Astrocyte (in vitro differentiated cells and primary cell): Measurements from ENCODE around the gene EFNA1. TPM values are rescaled to one million over a fixed set of nuclear protein-coding genes. Genes with fewer than 3 reads are reported as not detected.

Experiments used
- DNase-seq: peaks from one replicate; pipeline ENCODE4 v3.0.0-alpha.2; 2010; ENCODE audit warnings: low read depth
- FAIRE-seq: peaks from 2 replicates; lab custom pipeline; 2011; peaks lifted over from hg19 to GRCh38; lab: Jason Lieb, UNC
- H2AFZ ChIP-seq: 2 replicates; pipeline ENCODE4 v1.6.0; 2012; ENCODE audit warnings: low read depth, low read length, inconsistent platforms
- H3K27ac ChIP-seq: 2 replicates; pipeline ENCODE4 v1.5.1; 2011; ENCODE audit warnings: low read depth, low read length, inconsistent platforms
- H3K27me3 ChIP-seq: 2 replicates; pipeline ENCODE4 v1.6.0; 2011; ENCODE audit warnings: low read length, inconsistent platforms; ENCODE audit not compliant: insufficient read depth
- H3K36me3 ChIP-seq: 2 replicates; pipeline ENCODE4 v1.5.1; 2011; ENCODE audit warnings: low read length, inconsistent platforms; ENCODE audit not compliant: insufficient read depth
- H3K4me1 ChIP-seq: 2 replicates; pipeline ENCODE4 v1.5.1; 2011; ENCODE audit warnings: low read length, inconsistent platforms; ENCODE audit not compliant: insufficient read depth
- H3K4me2 ChIP-seq: 2 replicates; pipeline ENCODE4 v1.6.0; 2012; ENCODE audit warnings: low read length, inconsistent platforms
- H3K4me3 ChIP-seq: 2 replicates; pipeline ENCODE4 v1.5.1; 2011; ENCODE audit warnings: low read depth, mild to moderate bottlenecking, low read length, inconsistent platforms; ENCODE audit not compliant: insufficient read depth
- H3K79me2 ChIP-seq: 2 replicates; pipeline ENCODE4 v1.6.0; 2012; ENCODE audit warnings: mild to moderate bottlenecking, low read length, inconsistent platforms; ENCODE audit not compliant: insufficient read depth
- H3K9ac ChIP-seq: 2 replicates; pipeline ENCODE4 v1.6.0; 2012; ENCODE audit warnings: mild to moderate bottlenecking, low read length, inconsistent platforms
- H3K9me3 ChIP-seq: 2 replicates; pipeline ENCODE4 v1.5.1; 2012; ENCODE audit warnings: low read depth, mild to moderate bottlenecking, low read length, inconsistent platforms; ENCODE audit not compliant: insufficient read depth
- H4K20me1 ChIP-seq: 2 replicates; pipeline ENCODE4 v1.6.0; 2012; ENCODE audit warnings: low read length, inconsistent platforms; ENCODE audit not compliant: insufficient read depth
- H3K27ac Mint-ChIP-seq: one replicate; pipeline ENCODE4 v1.8.0; 2021; ENCODE audit warnings: mild to moderate bottlenecking, mixed read lengths; ENCODE audit not compliant: unreplicated experiment
- H3K27me3 Mint-ChIP-seq: one replicate; pipeline ENCODE4 v1.8.0; 2021; ENCODE audit warnings: low read depth, mixed read lengths; ENCODE audit not compliant: unreplicated experiment
- H3K36me3 Mint-ChIP-seq: one replicate; pipeline ENCODE4 v1.8.0; 2021; ENCODE audit warnings: low read depth, mixed read lengths; ENCODE audit not compliant: unreplicated experiment
- H3K4me1 Mint-ChIP-seq: one replicate; pipeline ENCODE4 v1.8.0; 2021; ENCODE audit warnings: low read depth, mixed read lengths; ENCODE audit not compliant: unreplicated experiment
- H3K4me3 Mint-ChIP-seq: one replicate; pipeline ENCODE4 v1.8.0; 2021; ENCODE audit warnings: mild to moderate bottlenecking, moderate library complexity, mixed read lengths; ENCODE audit not compliant: unreplicated experiment
- H3K9me3 Mint-ChIP-seq: one replicate; pipeline ENCODE4 v1.8.0; 2021; ENCODE audit warnings: mild to moderate bottlenecking, mixed read lengths; ENCODE audit not compliant: unreplicated experiment
- EZH2 ChIP-seq: IDR thresholded peaks from 2 replicates; pipeline ENCODE4 v1.6.1; 2012; ENCODE audit warnings: mild to moderate bottlenecking, low read length, inconsistent platforms; ENCODE audit not compliant: insufficient read depth
- total RNA-seq: library from RNA; stranded (reverse); gene quantifications from 2 replicates; pipeline ENCODE4 v1.2.1, GENCODE V29; 2021
- TF ChIP-seq, protein P1 (sequence below): IDR thresholded peaks from 2 replicates; pipeline ENCODE4 v1.5.1; 2011; ENCODE audit warnings: low read depth, mild to moderate bottlenecking, inconsistent platforms, low read length, moderate library complexity; ENCODE audit not compliant: insufficient read depth

EFNA1 gene
- total RNA-seq, 1 donor from 2014 or later: 16.4 TPM

GRCh38 chr1:155080312-155081228, 47.1 kb upstream of the EFNA1 start:
- Mint-ChIP-seq H3K27me3 (peaks cover 40% of the 10 kb centered on the region), H3K36me3 (peaks cover 4% of the 10 kb centered on the region), H3K27ac (no peak overlapping the region), H3K9me3 (no peaks in the 10 kb centered on the region), H3K4me3 (no peak overlapping the region), H3K4me1 (peaks cover 13% of the 10 kb centered on the region)
- no peak overlapping the region for H3K27ac ChIP-seq
- H3K79me2 ChIP-seq: no peaks in the 10 kb centered on the region
- FAIRE-seq (no peak), DNase-seq (no peak)
- no peak overlapping the region for H3K9ac ChIP-seq
- peaks cover 43% of the 10 kb centered on the region for H3K27me3 ChIP-seq
- TF ChIP-seq, protein P1, sequence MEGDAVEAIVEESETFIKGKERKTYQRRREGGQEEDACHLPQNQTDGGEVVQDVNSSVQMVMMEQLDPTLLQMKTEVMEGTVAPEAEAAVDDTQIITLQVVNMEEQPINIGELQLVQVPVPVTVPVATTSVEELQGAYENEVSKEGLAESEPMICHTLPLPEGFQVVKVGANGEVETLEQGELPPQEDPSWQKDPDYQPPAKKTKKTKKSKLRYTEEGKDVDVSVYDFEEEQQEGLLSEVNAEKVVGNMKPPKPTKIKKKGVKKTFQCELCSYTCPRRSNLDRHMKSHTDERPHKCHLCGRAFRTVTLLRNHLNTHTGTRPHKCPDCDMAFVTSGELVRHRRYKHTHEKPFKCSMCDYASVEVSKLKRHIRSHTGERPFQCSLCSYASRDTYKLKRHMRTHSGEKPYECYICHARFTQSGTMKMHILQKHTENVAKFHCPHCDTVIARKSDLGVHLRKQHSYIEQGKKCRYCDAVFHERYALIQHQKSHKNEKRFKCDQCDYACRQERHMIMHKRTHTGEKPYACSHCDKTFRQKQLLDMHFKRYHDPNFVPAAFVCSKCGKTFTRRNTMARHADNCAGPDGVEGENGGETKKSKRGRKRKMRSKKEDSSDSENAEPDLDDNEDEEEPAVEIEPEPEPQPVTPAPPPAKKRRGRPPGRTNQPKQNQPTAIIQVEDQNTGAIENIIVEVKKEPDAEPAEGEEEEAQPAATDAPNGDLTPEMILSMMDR: no peak
- peak; percentile 28 for TF ChIP-seq EZH2
- no peak overlapping the region for H2AFZ ChIP-seq
- peaks cover 24% of the 10 kb centered on the region for H3K4me1 ChIP-seq
- no peaks in the 10 kb centered on the region for H3K36me3 ChIP-seq
- no peaks in the 10 kb centered on the region for H3K9me3 ChIP-seq
- peak overlapping the region; percentile 77 for H3K4me2 ChIP-seq
- H3K4me3 ChIP-seq: no peak overlapping the region
- H4K20me1 ChIP-seq: peaks cover 13% of the 10 kb centered on the region

DNA sequence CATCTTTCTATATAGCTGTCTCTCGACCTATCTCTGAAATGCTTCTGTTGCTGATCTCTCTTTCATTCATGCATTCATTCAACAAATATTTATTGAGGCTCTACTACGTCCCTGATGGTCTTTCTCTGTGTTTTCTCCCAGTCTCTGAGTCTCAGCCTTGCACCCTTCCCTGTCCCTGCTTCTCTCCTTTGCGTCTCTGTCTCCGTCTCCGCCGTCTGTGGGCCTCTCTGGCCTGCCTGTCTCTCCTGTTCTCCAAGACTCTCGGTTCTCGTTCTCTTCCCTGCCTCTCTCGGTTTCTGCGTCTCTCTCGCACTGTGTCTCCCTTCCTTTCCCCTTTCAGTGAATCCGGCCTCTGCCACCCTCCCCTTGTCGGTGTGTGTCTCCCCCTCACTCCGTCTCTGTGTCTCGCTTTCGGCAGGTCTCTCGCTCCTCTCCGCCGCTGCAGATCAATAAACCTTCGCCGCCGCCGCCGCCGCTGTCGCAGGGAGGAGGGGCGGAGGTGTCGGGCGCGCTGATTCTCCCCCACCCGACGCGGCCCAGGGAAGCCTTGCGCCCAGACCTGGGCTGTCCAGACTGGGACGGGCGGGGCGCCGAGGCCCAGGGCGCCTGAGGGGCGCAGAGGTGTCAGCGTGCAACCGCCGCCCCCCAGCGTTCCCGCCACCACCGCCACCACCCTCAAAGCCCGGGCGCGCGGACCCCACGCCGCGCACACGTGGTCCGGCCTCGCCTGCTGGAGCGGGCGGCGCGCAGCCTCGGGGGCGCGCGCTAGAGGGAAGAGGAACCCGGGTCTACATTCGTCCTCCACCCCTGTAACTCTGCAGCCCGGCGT, 46.0 kb upstream of the EFNA1 start:
- H3K27me3 ChIP-seq: peaks cover 43% of the 10 kb centered on the region
- H3K27me3 Mint-ChIP-seq: peaks cover 38% of the 10 kb centered on the region
- H3K27ac ChIP-seq: no peak overlapping the region
- H3K27ac Mint-ChIP-seq: no peak overlapping the region
- peaks cover 13% of the 10 kb centered on the region for H4K20me1 ChIP-seq
- DNase-seq: no peak
- H3K36me3 ChIP-seq: no peaks in the 10 kb centered on the region
- H3K4me1 Mint-ChIP-seq: peaks cover 13% of the 10 kb centered on the region
- no peak overlapping the region for H3K4me3 ChIP-seq
- H3K4me2 ChIP-seq: no peak overlapping the region
- peaks cover 31% of the 10 kb centered on the region for H3K4me1 ChIP-seq
- no peaks in the 10 kb centered on the region for H3K9me3 ChIP-seq
- H3K9me3 Mint-ChIP-seq: no peaks in the 10 kb centered on the region
- no peaks in the 10 kb centered on the region for H3K79me2 ChIP-seq
- H3K9ac ChIP-seq: no peak overlapping the region
- peaks cover 4% of the 10 kb centered on the region for H3K36me3 Mint-ChIP-seq
- H2AFZ ChIP-seq: no peak overlapping the region
- H3K4me3 Mint-ChIP-seq: peak overlapping the region; percentile 66
- TF ChIP-seq, protein P1: no peak
- peak; percentile 99 for TF ChIP-seq EZH2
- no peak for FAIRE-seq
